Bronchial epithelial cell (primary cell): Measurements from ENCODE around the gene SERINC5. TPM values are rescaled to one million over a fixed set of nuclear protein-coding genes. Genes with fewer than 3 reads are reported as not detected.

Source experiments
- DNase-seq: peaks from one replicate; pipeline ENCODE4 v3.0.0-alpha.2; 2010; ENCODE audit warnings: low read depth
- FAIRE-seq: peaks from 2 replicates; lab custom pipeline; 2011; peaks lifted over from hg19 to GRCh38; lab: Jason Lieb, UNC
- H3K27me3 ChIP-seq: 2 replicates; pipeline ENCODE4 v1.5.1; 2011; ENCODE audit warnings: low read length; ENCODE audit not compliant: control insufficient read depth, insufficient read depth
- H3K36me3 ChIP-seq: 2 replicates; pipeline ENCODE4 v1.5.1; 2011; ENCODE audit warnings: low read length; ENCODE audit not compliant: control insufficient read depth, insufficient read depth
- H3K4me3 ChIP-seq: 2 replicates; pipeline ENCODE4 v1.5.1; 2011; ENCODE audit warnings: mild to moderate bottlenecking, low read depth, low read length, control low read depth
- CTCF ChIP-seq: IDR thresholded peaks from 2 replicates; pipeline ENCODE4 v1.5.1; 2011; ENCODE audit warnings: mild to moderate bottlenecking, moderate library complexity, low read length, control low read depth, inconsistent platforms; ENCODE audit not compliant: insufficient read depth, severe bottlenecking
- total RNA-seq: library from RNA; depleted of rRNA; stranded (reverse); fragments of >200 nt; gene quantifications from 2 replicates; pipeline ENCODE4 v1.2.1, GENCODE V29; 2014

The SERINC5 gene
- total RNA-seq, 1 donor from 2014 or later = 33.4 TPM

DNA sequence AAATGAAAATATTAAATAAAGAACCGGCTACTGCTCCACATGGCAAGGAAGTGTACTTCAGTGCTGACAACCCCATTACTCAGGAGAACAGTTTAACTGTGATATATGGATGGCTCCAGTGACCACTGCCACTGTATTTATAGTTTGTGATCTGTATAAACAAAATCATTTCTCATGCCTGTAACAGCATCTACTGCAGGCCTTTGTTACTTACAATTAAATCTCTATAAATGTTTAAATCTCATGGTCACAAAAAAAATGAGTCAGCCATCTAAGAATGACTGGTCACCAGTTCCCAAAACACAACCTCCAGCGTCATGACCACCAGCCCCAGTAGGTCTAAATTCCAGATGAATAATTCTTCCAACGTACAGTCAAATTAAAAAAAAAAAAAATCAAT is 24.6 kb downstream of the SERINC5 start:
- FAIRE-seq (no peak), DNase-seq (no peak)
- no peaks in the 10 kb centered on the region for H3K27me3 ChIP-seq
- no peaks in the 10 kb centered on the region for H3K36me3 ChIP-seq
- TF ChIP-seq CTCF = no peak
- H3K4me3 ChIP-seq = no peak overlapping the region

DNA sequence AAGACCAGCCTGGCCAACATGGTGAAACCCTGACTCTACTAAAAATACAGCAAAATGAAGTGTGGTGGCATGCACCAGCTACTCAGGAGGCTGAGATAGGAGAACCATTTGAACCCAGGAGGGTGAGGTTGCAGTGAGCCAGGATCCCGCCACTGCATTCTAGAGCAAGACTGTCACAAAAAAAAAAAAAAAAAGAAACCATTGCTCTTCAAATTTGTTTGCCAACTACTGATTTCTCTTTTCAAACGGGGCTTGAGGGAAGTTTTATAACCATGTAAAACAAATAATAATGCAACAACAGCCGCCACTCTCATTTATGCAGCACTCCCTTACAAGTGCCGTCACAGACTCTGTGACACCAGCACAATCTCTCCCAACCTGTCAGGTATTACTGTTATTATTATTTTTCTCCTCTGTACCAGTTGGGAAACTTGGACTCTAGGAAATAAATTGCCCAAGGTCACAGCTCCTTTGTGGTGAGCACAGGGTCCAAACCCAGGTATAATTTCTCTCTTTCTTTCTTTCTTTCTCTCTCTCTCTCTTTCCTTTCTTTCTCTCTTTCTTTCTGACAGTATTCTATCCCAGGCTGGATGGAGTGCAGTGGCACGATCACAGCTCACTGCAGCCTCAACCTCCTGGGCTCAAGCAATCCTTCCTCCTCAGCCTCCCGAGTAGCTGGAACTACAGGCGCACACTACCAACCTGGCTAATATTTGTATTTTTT is 25.4 kb downstream of the SERINC5 start:
- no peak for DNase-seq
- no peak for TF ChIP-seq CTCF
- FAIRE-seq = no peak

DNA sequence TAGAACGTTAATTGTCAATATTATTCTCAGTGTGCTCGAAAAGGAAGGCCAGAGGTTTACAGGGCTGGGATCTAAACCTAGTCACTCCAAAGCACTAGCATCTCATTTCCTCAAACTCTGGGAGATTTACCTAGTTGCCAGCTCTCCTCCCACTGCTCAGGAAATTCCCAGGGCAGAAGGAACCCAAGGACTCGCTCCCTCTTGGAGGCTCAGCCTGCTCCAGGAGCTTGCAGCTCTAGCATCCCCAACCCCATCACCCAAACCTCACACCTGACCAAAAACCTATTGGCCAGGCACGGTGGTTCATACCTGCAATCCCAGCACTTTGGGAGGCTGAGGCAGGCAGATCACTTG is 26.0 kb downstream of the SERINC5 start:
- FAIRE-seq = no peak
- no peak for TF ChIP-seq CTCF
- H3K36me3 ChIP-seq = no peaks in the 10 kb centered on the region
- no peak overlapping the region for H3K4me3 ChIP-seq
- H3K27me3 ChIP-seq = no peaks in the 10 kb centered on the region
- no peak for DNase-seq

More for the DNA sequence above, 25.4 kb downstream of the SERINC5 start:
- Histone ChIP-seq H3K27me3 (no peaks in the 10 kb centered on the region), H3K36me3 (no peaks in the 10 kb centered on the region), H3K4me3 (no peak overlapping the region)

DNA sequence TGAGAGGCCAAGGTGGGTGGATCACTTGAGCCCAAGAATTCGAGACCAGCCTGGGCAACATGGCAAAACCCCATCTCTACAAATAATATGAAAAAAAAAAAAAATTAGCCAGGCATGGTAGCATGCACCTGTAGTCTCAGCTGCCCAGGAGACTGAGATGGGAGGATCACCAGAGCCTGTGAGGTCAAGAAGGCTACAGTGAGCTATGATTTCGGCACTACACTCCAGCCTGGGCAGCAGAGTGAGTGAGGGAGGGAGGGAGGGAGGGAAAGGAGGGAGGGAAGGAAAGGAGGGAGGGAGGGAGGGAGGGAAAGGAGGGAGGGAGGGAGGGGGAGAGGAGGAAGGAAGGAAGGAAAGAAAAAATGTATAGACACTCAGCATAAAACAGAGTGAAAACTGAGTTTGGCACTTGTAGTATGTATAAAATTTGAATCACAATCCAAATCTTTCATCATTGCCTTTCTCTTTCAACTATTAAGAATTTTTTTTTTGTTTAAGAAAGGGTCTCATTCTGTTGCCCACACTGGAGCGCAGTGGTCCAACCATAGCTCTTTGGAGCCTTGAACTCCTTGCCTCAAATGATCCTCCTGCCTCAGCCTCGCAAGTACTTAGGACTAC is 27.8 kb downstream of the SERINC5 start:
- DNase-seq (no peak), FAIRE-seq (no peak)
- no peak for TF ChIP-seq CTCF

DNA sequence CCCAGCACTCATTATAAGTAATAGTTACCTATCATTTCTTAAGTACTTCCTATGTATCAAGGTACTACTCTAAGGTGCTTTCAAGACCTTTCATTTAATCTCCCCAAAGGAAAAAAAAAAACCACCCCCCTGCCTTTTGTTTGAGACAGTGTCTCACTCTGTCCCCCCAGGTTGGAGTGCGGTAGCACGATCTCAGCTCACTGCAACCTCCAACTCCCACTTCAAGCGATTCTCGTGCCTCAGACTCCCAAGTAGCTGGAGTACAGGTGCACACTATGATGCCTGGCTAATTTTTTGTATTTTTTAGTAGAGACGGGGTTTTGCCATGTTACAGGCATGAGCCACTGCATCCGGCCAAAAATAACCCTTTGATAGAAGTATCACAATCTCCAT is 29.9 kb downstream of the SERINC5 start:
- Histone ChIP-seq H3K27me3 (no peaks in the 10 kb centered on the region), H3K4me3 (no peak overlapping the region), H3K36me3 (peaks cover under 1% of the 10 kb centered on the region)
- no peak for DNase-seq
- TF ChIP-seq CTCF = no peak
- FAIRE-seq = no peak

More for the DNA sequence above, 27.8 kb downstream of the SERINC5 start:
- no peaks in the 10 kb centered on the region for H3K36me3 ChIP-seq
- no peak overlapping the region for H3K4me3 ChIP-seq
- H3K27me3 ChIP-seq = no peaks in the 10 kb centered on the region
